ENCODE results near the gene ADGRA1.
"Not testable (repeated sequence)": the region's sequence is repeated elsewhere in the genome, so short reads cannot be mapped to it uniquely, and the experiment has no call there.

ADGRA1 gene

DNA sequence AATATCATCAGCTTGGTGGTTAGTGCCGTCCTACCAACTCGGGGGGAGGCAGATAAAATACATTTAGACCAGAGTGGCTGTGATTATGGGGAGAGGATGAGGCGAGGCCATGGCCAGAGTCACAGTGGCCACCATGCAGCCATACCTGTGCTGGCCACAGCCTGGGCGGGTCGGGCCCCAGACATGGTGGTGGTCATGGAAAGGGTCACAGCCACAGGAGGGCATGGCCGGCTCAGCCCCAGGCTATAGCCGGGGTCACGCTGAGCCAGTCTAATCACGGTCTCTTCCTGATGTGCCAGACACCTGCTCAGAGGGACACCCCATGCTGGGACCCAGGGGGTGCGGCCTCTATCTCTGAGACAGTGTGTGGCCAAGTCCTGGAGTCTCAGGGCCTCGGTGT is 10.2 kb downstream of the ADGRA1 start:
- no peak for DNase-seq

DNA sequence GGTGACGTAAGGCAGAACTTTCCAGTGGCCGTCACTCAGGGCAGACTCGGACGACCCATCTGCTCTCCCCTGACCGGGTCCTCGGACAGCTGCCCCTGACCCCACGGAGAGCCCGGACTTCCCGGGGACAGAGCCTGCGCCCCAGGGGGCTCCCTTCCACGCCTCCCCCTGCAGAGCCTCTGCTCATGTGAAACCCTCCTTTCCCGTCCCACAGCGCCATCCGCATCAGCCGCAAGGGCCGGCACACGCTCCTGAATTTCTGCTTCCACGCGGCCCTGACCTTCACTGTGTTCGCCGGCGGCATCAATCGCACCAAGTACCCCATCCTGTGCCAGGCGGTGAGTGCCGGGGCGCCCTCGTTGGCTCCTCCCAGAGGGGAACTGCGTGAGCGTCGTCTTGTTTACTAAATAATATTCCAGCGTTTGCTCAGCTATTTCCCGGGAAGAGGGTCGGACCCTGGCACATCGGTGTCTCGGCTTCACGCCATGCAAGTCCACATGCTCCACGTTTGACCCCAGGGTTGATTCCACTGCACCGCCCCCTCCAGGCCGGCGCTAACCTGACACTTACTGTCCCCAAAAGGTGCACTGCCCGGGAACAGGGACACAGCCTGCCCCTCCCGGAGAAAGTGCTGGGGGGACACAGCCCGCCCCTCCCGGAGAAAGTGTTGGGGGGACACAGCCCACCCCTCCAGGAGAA is 10.9 kb downstream of the ADGRA1 start:
- DNase-seq: no peak

DNA sequence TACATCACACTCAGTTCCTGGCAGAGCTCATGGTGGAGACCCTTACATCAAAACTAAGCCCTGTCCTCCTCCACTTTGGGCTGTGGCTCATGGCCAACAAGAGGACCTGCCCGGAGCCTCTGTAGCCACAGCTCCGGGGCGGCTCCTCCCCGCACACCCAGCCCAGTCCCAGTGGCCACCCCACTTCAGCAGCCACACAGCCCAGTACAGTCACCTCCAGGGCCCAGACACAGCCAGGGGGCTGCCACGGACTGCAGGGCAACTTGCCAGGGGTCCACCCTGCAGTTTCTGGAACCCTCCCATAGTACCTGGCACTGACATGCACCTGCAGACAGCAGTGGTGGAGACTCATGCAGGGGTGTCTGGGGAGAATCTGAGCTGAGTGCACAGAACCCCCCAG is 11.8 kb downstream of the ADGRA1 start:
- no peak for DNase-seq

DNA sequence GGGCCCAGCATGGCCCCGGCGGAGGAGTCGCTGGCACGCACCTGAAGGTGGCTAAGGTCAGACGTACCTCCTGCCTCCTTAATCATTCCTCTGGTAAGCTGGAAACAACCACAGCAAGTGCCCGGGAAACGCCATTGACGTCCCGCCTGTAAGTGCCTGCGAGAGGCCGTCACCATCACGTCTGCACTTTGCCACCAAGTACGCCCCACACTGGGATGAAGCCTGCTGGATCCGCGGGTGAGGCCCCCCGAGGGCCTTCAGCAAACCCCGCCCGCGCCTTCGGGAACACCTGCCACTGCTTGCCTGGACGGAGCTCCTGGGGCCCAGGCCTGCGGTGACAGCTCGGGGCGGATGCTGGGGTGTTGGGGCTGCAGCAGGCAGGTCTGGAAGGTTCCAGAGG is 12.5 kb downstream of the ADGRA1 start:
- no peak for DNase-seq

DNA sequence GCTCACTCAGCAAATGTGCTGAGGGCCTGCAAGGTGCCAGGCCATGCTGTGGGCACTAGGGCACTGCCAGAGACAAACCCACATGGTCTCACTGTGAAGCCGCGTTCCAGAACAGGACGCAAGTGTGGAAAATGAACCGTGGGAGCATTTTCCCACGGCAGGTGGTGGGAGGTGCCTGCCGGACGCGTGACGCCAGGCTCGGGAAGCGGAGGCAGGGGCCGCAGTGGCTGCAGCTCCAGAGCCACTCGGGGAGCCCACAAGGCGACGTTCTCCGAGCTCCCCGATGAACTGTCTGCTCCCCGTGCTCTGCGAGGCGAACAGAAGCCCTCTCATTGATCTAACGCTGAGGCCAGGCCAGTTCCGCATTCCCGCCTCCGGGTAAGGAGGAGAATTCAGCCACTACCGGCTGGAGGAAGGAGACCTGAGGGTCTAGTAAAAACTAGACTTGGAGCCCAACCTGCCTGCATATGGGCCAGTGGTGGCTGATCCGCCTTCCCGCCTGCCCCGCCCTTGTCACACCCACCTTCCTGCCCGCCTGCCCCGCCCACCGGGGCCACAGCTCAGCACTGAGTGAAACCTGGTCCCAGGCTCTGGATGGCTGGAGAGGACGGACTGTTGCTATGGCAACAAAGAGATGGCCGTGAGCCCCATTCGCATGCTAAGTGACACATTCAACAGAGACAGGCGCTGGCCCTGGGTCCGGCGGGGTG is 13.1 kb downstream of the ADGRA1 start:
- DNase-seq: no peak

DNA sequence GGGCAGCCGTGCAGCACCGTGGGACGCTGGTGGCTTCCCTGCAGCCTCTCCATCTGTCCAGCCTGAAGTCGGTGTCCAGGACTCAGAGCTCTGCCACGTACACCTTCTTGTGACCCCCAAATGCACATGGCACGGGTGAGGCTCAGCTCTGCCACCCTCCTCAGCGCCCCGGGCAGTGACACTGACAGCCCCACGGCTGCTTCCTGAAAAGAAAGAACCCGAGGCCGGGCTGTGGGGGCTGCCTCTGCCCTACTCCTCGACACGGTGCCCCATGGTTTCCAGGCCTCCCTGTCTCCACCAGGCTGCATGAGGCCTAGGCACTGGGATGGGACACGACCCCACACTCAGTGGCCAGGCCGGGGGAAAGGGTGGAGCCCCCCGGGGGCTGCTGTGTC is 13.7 kb downstream of the ADGRA1 start:
- no peak for DNase-seq

DNA sequence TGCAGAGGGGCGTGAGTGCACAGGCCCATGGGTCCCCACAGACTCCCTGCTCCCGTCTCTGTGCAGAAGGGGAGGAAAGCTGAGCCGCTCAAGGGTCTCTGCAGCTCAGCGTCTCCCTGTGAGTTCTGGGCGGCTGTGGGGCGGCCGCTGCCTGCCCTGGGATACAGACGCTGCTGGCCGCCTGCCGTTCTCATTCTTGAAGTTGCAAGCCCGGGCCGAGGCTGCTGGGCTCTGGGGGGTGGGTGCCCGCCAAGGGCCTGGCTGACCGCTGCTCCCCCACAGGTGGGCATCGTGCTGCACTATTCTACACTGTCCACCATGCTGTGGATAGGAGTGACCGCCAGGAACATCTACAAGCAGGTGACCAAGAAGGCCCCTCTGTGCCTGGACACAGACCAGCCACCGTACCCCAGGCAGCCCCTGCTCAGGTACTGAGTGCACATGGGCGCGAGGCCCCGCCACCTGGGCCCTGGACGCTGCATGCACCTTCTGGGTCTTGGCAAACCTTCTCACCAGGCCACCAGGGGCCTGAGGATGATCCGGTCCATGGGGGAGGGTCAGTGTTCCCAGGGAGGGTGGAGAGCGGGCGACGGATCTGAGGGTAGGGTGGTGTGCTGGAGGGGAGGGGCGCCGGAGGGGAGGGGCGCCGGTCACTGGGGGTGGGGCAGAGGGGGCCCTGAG is 14.8 kb downstream of the ADGRA1 start:
- DNase-seq: no peak

DNA sequence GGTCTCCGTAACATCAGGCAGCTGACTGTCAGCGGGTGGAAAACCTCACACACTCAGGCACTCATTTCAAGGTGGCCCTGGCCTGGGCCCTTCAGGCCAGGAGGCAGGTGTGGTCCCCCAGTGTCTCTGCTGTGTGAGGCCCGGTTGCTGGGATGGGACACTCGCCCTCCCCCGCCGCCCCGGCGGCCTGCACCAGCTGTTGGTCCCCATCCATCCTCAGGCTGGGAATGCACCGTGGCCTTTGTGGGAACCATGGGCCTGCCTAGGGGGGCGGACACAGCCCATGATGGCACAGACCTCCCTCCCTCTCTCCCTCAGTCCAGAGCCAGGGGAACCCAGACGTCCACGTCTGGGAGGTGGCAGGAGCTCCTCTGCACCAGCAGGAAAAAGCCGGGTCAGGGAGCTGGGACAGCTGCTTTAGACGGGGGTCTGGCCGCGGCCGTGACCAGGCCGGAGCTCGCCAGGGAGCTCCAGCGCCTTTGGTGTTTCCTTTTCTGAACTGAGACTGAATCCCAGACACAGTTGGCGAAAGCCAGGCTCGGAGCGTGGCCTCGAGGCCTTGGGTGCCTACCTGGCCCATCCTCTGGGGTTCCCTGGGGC is 15.7 kb downstream of the ADGRA1 start:
- DNase-seq: no peak

DNA sequence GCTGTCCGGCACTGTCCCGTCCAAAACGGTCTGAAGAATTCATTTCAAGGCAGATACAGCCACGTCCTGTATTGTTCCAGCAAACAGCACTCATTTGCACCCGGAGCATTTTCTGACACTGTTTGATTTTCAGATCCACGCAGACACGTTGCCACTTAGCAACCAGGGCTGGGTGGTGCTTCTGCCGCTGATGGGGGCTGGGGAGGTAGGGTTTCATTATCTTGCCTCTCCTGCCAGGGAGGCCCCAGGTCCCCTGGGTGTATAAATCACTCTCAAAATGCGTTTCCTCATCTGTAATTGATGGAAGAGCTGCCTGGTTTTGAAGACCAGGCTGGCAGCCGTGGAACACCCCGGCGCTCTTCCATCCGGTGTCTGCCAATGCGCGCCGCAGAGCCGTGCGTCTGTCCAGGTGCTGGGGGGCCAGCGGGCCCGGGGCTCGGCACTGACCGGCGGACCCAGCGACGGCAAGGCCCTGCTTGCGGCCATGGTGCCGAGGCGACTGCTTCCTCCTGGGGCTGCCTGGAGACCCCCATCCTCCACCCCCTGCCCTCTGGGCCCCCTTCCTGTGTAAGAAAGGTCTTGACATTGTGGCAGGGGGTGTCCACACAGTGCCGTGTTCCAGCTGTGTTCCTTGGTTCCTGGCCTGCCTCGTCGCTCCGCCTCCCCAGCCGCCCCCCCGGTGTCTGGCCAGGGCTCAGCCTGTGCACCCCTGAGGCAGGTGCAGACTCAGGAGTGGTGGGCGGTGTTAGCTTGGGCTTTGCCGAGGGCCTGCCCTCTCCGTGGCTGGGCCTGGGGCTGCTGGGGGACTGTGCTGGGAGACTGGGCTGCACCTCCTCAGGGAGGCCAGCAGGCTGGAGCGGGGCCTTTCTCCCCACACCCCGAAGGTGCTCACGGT is 16.6 kb downstream of the ADGRA1 start:
- no peak for DNase-seq

DNA sequence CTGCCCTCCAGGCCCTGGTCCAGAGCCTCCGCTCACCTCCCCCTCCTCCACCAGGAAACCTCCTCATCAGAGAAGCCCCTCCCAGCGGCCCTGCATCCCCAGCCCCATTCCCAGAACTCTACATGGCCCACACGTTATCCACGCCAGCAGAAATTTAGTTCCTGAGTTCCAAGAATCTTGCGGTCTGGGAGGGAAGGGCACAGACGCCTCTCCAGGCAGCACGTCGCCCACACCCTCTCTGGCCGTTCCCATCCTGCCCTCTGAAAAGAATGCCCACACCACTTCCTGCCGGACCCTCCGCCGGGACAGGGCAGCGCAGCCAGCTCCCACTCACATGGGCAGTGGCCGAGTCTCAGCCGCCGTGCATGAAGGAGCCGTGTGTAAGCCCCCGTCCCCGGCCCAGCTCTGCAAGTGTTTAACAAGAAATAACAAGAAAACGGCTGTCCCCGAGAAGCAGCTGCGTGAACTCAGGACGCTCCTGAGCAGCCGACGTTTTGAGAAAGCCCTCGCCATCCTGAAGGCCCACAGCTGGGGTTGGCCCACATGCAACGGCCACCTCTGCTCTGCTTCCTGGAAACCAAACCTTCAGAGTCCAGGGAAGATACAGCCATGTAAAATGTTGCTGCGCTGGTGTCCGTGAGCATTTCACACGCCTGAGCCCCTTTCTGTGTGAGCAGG is 17.4 kb downstream of the ADGRA1 start:
- no peak for DNase-seq

DNA sequence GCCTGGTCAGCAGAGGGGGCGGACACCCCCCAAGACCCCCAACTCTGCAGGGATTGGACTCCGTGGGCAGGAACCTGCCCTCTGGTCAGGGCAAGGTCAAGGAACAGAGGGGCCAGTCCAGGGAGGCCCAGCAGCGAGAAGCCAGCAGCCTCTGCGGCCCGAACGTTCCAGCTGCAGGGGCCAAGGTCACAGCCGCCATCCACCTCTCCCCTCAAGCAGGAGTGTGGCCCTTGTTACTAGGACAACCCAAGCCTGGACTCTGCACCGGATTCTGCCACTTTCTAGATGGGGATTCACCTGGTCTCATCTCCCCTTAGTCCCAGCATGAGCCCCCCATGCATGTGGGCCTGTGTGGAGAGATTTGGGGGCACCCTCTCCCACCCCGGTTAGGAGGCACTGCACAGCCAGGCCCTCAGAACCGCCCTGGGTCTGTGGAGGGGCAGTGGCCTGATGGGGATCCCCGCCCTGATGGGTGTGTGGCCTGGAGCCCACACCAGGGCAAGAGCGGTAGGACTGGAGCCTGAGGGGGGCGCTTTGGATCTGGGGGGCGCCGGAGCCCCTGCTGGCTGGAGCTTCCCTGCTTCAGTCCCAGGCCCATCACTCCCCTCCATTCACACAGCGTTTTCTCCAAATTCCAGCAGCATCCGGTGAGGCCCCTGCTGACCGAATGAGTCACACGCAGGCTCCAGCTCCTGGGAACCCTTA is 18.1 kb downstream of the ADGRA1 start:
- no peak for DNase-seq

DNA sequence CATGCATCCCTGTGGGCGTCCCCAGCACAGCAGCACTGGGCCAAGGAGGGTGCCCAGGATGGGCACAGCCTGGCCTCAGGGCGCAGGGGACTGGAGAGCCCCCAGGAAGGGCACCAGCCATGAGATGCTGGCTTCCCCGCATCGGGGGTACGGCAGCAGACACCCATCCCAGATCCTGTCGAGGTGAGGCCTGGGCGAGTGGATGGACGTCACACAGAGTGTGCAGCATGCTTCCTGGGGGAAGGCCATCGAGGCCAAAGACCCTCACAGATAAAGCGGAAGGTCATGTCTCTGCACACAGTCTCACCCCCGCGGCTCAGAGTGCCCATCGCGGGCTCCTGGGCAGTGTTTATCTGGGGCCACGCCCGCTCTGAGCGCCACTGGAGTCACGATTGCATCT is 18.8 kb downstream of the ADGRA1 start:
- no peak for DNase-seq

DNA sequence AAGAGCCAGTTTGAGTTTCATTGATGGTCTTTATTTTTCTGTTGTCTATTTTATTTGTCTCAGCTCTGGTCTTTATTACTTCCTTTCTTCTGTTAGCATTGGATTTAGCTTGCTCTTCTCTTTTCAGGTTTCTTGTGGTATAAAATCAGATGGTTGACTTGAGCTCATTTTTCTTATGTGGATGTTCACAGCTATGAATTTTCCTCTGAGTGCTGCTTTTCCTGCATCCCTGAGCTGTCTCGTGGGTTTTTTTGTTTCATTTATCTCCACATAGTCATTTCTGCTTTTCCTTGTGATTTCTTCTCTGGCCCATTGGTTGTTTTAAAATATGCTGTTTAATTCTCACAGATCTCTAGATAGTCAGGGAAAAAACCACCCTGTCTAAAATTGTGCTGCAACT is 19.7 kb downstream of the ADGRA1 start:
- DNase-seq: no peak

DNA sequence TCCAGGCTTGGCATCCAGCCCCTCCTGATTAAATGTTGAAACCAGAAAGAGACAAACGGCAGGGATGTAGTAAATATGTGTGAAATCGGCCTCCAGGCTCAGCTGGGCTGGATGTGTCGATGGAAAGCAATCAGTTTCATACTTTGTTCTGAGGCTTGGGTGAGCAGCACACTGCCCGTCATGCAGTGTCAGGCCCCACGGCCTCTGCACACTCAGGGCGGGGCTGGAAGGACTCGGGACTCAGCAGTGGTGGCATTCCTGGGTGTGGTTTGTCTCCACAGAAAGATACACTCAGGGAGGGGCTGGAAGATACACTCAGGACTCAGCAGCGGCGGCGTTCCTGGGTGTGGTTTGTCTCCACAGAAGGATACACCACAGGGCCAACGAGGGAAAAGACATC is 22.0 kb downstream of the ADGRA1 start:
- DNase-seq: no peak

DNA sequence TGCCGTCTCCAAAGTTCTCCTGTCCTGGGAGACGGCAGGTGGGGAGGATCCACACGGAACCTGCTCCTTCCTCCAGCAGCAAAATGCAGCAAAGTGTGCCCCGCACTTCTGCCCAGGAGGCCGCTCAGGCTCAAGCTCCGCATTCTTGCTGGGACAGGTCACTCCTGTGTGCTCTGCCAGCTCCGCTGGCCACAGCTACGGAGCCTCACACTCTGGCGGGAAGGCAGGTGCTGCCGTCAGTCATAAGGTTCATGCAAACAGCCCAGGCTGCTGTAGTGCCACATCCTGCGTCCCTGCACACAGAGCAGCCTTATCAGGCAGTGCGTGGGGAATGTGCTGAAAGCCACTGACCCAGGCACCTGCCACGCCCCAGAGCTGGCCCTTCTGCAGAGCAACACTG is 22.4 kb downstream of the ADGRA1 start:
- DNase-seq: no peak

DNA sequence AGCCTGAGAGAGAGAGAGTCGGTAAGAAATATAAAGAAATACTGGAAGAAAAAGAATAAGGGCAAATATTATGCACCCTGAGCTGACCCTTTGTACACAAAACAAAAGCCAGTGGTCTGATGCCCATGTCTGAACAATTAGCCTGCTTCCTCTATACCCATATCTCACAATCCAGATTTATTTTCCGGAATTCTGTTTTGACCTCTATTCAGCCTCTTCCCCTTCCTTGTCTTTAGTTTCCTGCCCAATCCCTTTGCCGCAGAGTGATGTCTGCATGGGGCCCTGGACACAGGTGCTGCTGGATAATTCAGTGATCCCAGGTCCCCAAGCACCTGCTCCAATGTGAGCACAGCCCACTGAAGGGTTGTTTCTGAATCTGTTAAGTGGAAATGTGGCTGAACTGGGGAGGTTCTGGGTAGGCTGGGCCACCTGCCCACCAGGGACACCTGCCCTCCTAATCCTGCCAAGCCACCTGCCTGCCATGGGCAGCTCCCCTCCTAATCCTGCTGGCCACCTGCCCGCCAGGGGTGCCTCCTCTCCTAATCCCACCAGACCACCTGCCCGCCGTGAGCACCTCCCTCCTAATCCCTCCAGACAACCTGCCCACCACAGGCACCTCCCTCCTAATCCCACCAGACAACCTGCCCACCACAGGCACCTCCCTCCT is 23.0 kb downstream of the ADGRA1 start:
- no peak for DNase-seq

DNA sequence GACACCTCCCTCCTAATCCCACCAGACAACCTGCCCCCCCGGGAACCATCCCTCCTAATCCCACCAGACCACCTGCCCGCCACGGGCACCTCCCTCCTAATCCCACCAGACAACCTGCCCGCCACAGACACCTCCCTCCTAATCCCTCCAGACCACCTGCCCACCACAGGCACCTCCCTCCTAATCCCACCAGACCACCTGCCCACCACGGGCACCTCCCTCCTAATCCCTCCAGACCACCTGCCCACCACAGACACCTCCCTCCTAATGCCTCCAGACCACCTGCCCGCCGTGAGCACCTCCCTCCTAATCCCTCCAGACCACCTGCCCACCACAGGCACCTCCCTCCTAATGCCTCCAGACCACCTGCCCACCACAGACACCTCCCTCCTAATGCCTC is 23.9 kb downstream of the ADGRA1 start:
- not testable (repeated sequence) for DNase-seq

DNA sequence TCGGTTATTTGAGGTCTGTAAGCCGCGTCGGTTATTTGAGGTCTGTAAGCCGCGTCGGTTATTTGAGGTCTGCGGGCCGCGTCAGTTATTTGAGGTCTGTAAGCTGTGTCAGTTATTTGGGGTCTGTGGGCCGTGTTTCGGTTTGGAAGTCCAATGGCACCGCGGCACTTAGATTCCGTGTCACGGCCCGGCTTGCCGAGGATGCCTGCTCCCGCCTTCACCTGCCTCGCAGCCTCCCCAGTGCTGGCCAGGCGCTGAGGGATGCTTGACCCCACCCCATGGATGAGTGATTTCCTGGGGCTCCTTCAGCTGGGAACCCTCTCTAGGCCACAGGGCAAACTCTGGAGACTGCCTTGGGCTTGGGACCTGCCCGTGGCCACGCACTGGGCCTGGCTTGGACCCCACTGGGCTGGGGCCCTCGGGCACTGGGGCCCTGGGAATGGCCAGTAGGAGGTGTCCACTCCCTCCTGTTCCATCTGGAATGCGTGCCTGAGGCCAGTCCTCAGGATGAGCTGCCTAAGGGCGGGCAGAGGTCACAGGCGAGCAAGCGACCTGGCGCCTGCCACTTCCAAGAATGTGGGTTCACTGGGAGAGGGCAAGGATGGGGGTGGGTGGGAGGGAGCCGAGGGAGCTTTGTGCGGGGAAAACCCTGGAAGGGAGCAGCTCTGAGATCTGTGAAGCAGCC is 25.6 kb downstream of the ADGRA1 start:
- no peak for DNase-seq

DNA sequence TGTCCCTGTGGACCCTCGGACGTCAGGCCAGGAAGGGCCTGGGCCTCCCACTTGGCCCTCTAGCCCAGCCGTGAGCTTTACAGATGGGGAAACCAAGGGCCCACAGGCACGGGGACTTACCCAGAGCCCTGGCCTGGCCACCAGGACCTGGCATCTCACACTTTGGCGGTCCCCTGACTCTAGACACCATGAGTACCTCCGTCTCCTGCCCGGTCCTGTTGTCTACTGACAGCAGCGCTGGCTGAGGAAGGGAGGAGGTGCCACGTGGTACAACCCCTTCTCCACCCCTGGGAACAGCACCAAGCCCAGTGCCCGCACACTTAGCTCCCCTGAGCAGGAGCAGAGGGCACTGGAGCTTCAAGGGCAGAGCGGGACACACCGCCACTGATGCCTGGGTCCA is 26.1 kb downstream of the ADGRA1 start:
- DNase-seq: no peak

DNA sequence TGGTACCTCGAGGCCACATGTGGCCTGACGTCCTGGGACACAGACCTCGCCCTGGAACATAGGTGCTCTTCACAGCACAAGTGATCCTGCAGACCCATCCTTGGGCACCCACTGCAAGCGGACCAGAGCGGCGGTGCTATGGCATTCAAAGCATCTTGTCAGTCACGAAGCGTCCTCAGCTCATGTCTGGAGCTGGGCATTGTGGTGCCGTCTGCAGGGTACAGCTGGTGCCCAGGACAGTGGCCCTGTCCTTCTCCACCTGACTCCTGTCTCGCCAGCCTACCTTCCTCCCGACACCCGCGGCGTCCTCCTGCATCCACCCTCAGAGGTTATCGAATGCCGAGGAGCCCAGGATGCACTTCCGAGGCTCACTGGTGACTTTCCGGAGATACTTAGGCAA is 26.5 kb downstream of the ADGRA1 start:
- no peak for DNase-seq

Data from NCI-H446 (cell line).